Measurements from ENCODE around the gene GOLGA8Q.
"Not testable (repeated sequence)": the region's sequence is repeated elsewhere in the genome, so short reads cannot be mapped to it uniquely, and the experiment has no call there.

GOLGA8Q gene

GRCh38 chr15:30551750-30552149 lies at the start of gene GOLGA8Q:
GOLGA8Q (plus strand) TSS chr15:30552050; CDS start chr15:30552078, 28 bp downstream.
- DNase-seq; H3K9ac ChIP-seq (ENCODE audit: low read depth, low read length): not testable (repeated sequence)

GRCh38 chr15:30502904-30503781 lies 48.7 kb upstream of the GOLGA8Q start:
- ATAC-seq (ENCODE audit: insufficient read depth, low read depth); H2AFZ ChIP-seq (ENCODE audit: low read depth, low read length); H3K4me3 ChIP-seq (ENCODE audit: low read depth in 1 of 2, low read length in 2 of 2); DNase-seq; H3K36me3 ChIP-seq (ENCODE audit: insufficient read depth, low read length); H3K9me3 ChIP-seq (ENCODE audit: insufficient read depth, low read length, severe bottlenecking); H3K9ac ChIP-seq (ENCODE audit: low read depth, low read length); H3K4me2 ChIP-seq (ENCODE audit: insufficient read depth, low read length); H3K79me2 ChIP-seq (ENCODE audit: insufficient read depth, low read length); H3K27ac ChIP-seq (ENCODE audit: low read length); H3K4me1 ChIP-seq (ENCODE audit: insufficient read depth, low read length); H3K27me3 ChIP-seq (ENCODE audit: insufficient read depth, low read length, poor library complexity); H4K20me1 ChIP-seq (ENCODE audit: insufficient read depth, low read length): not testable (repeated sequence)

More at GRCh38 chr15:30551750-30552149, at the start of gene GOLGA8Q:
- H2AFZ ChIP-seq (ENCODE audit: low read depth, low read length); H3K27ac ChIP-seq (ENCODE audit: low read length); H4K20me1 ChIP-seq (ENCODE audit: insufficient read depth, low read length); H3K36me3 ChIP-seq (ENCODE audit: insufficient read depth, low read length); H3K4me1 ChIP-seq (ENCODE audit: insufficient read depth, low read length); H3K79me2 ChIP-seq (ENCODE audit: insufficient read depth, low read length); H3K27me3 ChIP-seq (ENCODE audit: insufficient read depth, low read length, poor library complexity); H3K4me3 ChIP-seq (ENCODE audit: low read depth in 1 of 2, low read length in 2 of 2); H3K9me3 ChIP-seq (ENCODE audit: insufficient read depth, low read length, severe bottlenecking); H3K4me2 ChIP-seq (ENCODE audit: insufficient read depth, low read length); ATAC-seq (ENCODE audit: insufficient read depth, low read depth): not testable (repeated sequence)

- ATAC-seq (ENCODE audit: insufficient read depth, low read depth); H3K9me3 ChIP-seq (ENCODE audit: insufficient read depth, low read length, severe bottlenecking); DNase-seq; H3K4me2 ChIP-seq (ENCODE audit: insufficient read depth, low read length); H3K27ac ChIP-seq (ENCODE audit: low read length); H3K4me1 ChIP-seq (ENCODE audit: insufficient read depth, low read length); H2AFZ ChIP-seq (ENCODE audit: low read depth, low read length); H3K36me3 ChIP-seq (ENCODE audit: insufficient read depth, low read length); H3K9ac ChIP-seq (ENCODE audit: low read depth, low read length); H3K27me3 ChIP-seq (ENCODE audit: insufficient read depth, low read length, poor library complexity); H3K79me2 ChIP-seq (ENCODE audit: insufficient read depth, low read length); H4K20me1 ChIP-seq (ENCODE audit: insufficient read depth, low read length); H3K4me3 ChIP-seq (ENCODE audit: low read depth in 1 of 2, low read length in 2 of 2): not testable (repeated sequence)
Measured at GRCh38 chr15:30504162-30504843, 47.5 kb upstream of the GOLGA8Q start.

DNA sequence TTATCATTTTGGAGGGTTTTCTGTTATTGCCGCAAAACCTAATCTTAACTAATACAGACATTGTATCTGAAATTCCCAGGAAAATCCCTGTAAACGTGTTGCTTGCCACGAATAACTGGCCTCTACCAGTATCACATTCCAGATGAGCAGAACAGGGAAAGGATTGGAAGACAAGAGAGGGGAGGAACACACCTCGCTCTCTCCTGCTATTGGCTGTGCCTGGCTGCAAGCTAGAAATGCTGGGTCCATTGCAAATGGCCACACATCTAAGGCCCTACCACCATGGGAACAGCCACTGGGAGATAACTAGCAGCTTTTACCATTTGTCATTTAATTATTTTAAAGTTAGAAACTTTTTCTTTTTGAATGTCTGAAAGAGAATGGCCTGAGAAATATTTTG lies 37.3 kb upstream of the GOLGA8Q start:
- ATAC-seq (ENCODE audit: insufficient read depth, low read depth); H3K27me3 ChIP-seq (ENCODE audit: insufficient read depth, low read length, poor library complexity); DNase-seq; H3K9me3 ChIP-seq (ENCODE audit: insufficient read depth, low read length, severe bottlenecking); H3K36me3 ChIP-seq (ENCODE audit: insufficient read depth, low read length); H3K4me1 ChIP-seq (ENCODE audit: insufficient read depth, low read length); H3K4me3 ChIP-seq (ENCODE audit: low read depth in 1 of 2, low read length in 2 of 2); H3K4me2 ChIP-seq (ENCODE audit: insufficient read depth, low read length); H3K79me2 ChIP-seq (ENCODE audit: insufficient read depth, low read length); H3K9ac ChIP-seq (ENCODE audit: low read depth, low read length); H2AFZ ChIP-seq (ENCODE audit: low read depth, low read length); H3K27ac ChIP-seq (ENCODE audit: low read length); H4K20me1 ChIP-seq (ENCODE audit: insufficient read depth, low read length): not testable (repeated sequence)

DNA sequence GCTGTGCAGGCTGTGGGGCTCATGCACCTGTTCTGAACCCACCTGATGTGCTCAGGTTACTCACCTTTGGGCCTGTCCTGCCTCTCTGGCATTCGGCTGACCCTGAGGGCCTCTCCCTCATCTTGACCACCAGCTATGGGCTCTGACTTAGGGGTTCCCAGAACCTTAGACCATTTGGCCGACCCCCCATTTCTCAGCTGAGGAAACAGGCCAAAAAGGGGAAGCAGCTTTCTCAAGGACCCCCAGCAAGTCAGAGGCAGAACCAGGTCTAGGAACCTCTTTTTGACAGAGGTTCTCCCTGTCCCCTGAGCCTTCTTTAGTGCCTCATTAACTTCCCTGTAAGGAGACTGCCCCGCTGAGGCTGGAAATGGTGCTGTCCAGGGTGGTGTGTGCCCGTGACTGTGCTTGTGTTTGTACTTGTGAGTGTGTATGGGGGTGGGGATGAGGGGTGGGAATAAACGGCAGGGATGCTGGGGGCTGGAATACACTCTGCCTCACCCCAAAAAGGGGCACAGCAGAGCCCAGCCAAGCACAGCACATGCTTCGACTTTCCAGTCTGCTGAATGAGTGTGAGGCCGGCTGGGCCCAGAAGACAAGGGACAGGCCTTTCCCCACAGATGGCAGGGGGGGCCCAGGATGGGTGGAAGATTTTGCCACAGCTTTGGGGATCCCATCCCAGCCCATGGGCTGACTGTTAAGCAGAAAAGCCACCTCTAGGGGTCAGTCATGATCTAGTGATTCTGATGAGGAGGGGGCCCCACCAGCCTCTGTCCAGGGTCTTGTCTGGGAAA lies 28.2 kb upstream of the GOLGA8Q start:
- not testable (repeated sequence) for H2AFZ ChIP-seq (ENCODE audit: low read depth, low read length); H3K9me3 ChIP-seq (ENCODE audit: insufficient read depth, low read length, severe bottlenecking); H3K4me2 ChIP-seq (ENCODE audit: insufficient read depth, low read length); H3K36me3 ChIP-seq (ENCODE audit: insufficient read depth, low read length); H3K4me3 ChIP-seq (ENCODE audit: low read depth in 1 of 2, low read length in 2 of 2); H3K27me3 ChIP-seq (ENCODE audit: insufficient read depth, low read length, poor library complexity); DNase-seq; H3K27ac ChIP-seq (ENCODE audit: low read length); ATAC-seq (ENCODE audit: insufficient read depth, low read depth); H3K79me2 ChIP-seq (ENCODE audit: insufficient read depth, low read length); H4K20me1 ChIP-seq (ENCODE audit: insufficient read depth, low read length); H3K4me1 ChIP-seq (ENCODE audit: insufficient read depth, low read length); H3K9ac ChIP-seq (ENCODE audit: low read depth, low read length)

DNA sequence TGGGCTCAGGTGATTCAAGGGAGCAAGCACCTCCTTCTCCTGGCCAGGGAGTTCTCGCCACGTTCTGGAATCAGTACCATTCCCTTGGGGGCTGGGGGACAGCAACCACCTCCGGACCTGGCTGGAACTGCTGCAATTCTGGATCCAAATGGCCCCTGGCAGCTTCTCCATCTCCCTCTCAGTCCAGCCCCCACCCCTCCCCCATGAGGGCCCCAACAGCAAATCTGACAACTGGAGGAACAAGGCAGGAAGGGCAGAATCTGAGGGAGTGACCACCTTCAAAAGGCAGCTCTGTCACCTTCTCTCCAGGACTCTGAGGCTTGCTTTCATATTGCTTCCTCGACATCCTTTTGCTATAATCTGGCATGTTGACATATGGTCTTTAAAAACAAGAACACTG lies 25.9 kb upstream of the GOLGA8Q start:
- not testable (repeated sequence) for H3K27me3 ChIP-seq (ENCODE audit: insufficient read depth, low read length, poor library complexity); H4K20me1 ChIP-seq (ENCODE audit: insufficient read depth, low read length); H2AFZ ChIP-seq (ENCODE audit: low read depth, low read length); H3K9ac ChIP-seq (ENCODE audit: low read depth, low read length); H3K4me2 ChIP-seq (ENCODE audit: insufficient read depth, low read length); H3K4me3 ChIP-seq (ENCODE audit: low read depth in 1 of 2, low read length in 2 of 2); H3K27ac ChIP-seq (ENCODE audit: low read length); H3K4me1 ChIP-seq (ENCODE audit: insufficient read depth, low read length); H3K9me3 ChIP-seq (ENCODE audit: insufficient read depth, low read length, severe bottlenecking); DNase-seq; H3K79me2 ChIP-seq (ENCODE audit: insufficient read depth, low read length); ATAC-seq (ENCODE audit: insufficient read depth, low read depth); H3K36me3 ChIP-seq (ENCODE audit: insufficient read depth, low read length)

DNA sequence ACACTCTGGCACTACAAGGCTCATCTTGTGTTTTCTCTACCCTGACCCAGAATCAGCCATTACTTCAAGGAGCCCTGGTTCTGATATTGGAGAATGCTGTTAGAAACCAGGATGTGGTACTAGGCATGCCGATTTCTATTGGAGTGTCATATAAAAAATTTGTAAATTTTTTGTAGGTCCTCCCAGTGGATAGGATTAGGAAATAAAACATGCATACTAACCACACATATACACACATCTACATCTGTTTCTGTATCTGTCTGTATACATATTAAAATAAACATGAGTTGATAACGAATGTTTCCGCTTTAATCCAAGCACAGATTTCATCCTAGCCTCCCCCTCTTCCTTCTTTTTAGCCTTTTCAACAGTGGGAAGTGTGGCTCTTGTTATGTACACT lies 22.8 kb upstream of the GOLGA8Q start:
- H4K20me1 ChIP-seq (ENCODE audit: insufficient read depth, low read length); H3K27ac ChIP-seq (ENCODE audit: low read length); H3K9ac ChIP-seq (ENCODE audit: low read depth, low read length); ATAC-seq (ENCODE audit: insufficient read depth, low read depth); H3K27me3 ChIP-seq (ENCODE audit: insufficient read depth, low read length, poor library complexity); H3K4me2 ChIP-seq (ENCODE audit: insufficient read depth, low read length); H2AFZ ChIP-seq (ENCODE audit: low read depth, low read length); H3K9me3 ChIP-seq (ENCODE audit: insufficient read depth, low read length, severe bottlenecking); DNase-seq; H3K4me3 ChIP-seq (ENCODE audit: low read depth in 1 of 2, low read length in 2 of 2); H3K79me2 ChIP-seq (ENCODE audit: insufficient read depth, low read length); H3K36me3 ChIP-seq (ENCODE audit: insufficient read depth, low read length); H3K4me1 ChIP-seq (ENCODE audit: insufficient read depth, low read length): not testable (repeated sequence)

Data from DND-41 (cell line).